ENCODE results near the gene TYW1.

DNA sequence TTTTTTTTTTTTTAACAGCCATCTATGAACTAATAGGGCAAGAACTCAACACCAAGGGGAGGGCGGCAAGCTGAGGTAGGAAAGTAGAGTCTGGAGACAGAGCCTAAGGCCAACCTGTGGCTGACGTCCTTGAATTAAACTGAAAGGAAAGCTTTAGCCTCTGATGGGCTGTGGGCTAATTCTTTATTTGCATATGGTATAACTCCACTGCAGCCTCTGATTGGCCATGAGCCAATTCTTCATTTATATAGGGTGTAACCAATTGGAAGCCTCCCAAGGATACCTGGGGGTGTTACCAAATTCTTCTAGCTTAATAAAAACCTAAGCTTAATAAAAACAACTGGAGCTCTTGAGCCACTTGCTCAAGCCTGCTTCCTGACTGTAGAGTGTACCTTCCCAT, 10.3 kb downstream of the TYW1 start:
- TF ChIP-seq EZH2phosphoT487 (IDR thresholded peaks at IDR 0.05): no peak
- no peak for TF ChIP-seq EZH2 (IDR thresholded peaks at IDR 0.05)
- no peak for TF ChIP-seq CTCF (IDR thresholded peaks at IDR 0.05)

Data from neural progenitor cell (in vitro differentiated cells).